ENCODE measurements around the gene TCTA.

GRCh38 chr3:49456466-49456865, 44.2 kb downstream of the TCTA start:
- no peak for TF ChIP-seq CTCF (IDR thresholded peaks at IDR 0.05; ENCODE audit: low read depth, low read length)
- TF ChIP-seq EZH2phosphoT487 (IDR thresholded peaks at IDR 0.05; ENCODE audit: low read depth), result no peak

All from OCI-LY3 (cell line).